Suppressor macrophage (primary cell): ENCODE measurements around the gene FAM237B.
"Not testable (repeated sequence)": the region's sequence is repeated elsewhere in the genome, so short reads cannot be mapped to it uniquely, and the experiment has no call there.

Source experiments
- DNase-seq, 4 experiments: peaks; one replicate each; pipeline ENCODE4 v3.0.0-alpha.2; 2020 to 2022
- total RNA-seq, 17 experiments: gene quantifications; one replicate each; lab custom pipeline; 2026; ENCODE audit warnings: mixed read lengths in 6 of 17, inconsistent platforms in 3 of 17; lab: John Stamatoyannopoulos, UW

The FAM237B gene
- 0 to 0.77 (median 0) reads per million in 17 experiments for total RNA-seq

DNA sequence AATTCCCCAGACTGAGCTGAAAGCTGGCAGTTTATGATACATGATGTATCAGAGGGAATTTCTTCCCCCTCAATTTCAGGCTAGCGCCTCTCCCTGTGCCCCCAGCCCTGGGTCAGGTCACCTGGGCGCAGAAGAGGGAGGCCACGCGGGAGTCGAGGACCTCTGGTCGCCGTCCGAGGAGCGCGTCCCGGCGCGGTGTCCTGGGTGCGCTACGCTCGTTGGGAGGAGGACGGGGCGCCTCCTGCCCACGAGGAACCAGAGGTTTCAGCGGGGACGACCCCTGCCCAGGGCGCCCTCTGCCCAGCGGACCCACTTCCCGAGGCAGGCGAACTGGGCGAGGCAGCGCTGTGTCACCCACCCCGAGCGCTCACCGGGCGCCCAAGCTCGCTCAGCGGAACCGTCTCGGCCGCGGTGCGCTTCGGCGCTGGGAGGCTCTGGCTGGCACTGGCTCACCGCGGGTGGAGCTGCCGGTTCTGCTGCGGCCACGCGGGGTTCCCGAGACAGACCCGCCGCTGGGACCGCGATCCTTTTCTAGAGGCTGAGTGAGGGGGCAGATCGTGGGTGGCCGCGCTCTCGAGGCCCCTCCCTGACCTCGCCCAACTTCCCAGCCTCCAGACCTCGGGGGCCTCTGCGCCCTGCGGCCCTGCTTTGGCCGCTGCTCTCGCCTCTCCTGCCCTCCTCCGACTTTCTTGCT lies at the start of gene FAM237B:
TSS of gene FAM237B (minus strand) at position 504 of the 694 bp plus-strand sequence. CDS start 1,556 bp downstream, outside the sequence.
- DNase-seq = peak in 3 of 4 experiments; percentile 4 to 29 (median 5)

DNA sequence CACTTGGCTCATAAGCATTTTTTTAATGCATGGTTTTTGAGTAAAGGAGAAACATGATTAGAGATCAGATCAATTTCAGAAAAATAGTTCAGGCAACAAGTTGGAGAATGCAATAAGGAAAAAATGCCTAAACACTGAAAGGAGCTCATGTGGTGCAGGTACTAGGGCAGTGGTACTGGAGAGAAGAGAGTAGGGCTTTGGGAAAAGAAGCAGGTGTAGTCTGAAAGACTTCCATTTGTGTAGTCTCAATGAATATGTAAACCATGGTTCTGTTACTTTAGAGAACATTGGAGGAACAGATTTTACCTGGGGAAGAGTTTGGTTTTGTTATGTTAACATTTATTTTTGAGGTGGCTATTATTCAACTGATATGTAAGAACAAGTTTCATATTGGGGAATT lies 30.9 kb upstream of the FAM237B start:
- DNase-seq = no peak

DNA sequence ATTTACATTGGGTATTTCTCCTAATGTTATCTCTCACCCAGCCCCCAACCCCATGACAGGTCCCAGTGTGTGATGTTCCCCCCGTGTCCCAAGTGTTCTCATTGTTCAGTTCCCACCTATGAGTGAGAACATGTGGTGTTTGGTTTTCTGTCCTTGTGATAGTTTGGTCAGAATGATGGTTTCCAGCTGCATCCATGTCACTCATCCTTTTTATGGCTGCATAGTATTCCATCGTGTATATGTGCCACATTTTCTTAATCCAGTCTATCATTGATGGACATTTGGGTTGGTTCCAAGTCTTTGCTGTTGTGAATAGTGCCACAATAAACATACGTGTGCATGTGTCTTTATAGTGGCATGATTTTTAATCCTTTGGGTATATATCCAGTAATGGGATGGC lies 28.9 kb upstream of the FAM237B start:
- DNase-seq = not testable (repeated sequence)

DNA sequence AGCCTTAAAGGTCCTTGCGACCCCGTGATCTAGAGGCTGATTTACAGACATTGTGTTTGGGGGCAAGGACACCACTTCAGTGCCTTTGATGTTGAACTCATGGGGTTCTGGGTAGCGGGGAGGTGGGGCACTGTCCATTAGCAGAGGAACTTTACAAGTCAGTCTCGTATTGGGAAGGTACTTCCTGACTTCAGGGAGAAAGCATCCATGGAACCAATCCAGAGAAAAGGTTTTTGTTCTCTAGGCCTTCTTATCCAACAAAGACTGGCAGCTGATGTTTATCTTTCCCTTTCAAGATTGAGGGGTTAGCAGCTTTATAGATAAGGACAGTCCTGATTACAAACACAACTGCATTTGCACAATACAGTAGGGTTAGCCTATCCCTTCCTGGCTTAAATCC lies 28.2 kb upstream of the FAM237B start:
- DNase-seq = no peak

DNA sequence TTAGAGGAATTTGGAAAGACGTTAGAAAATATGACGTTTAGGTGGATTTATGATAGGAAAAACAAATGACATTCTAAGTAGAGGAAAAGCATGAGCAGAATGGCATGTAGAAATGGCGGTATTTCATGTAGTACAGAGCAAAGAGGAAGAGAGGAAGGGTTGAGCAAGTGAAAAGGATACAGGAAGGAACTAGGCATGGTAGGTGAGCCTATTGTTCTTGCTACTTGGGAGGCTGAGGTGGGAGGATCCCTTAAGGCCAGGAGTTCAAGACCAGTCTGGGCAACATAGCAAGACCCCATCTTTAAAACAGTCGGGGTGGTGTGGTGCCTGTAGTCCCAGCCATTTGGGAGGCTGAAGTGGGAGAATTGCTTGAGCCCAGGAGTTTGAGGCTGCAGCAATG lies 26.7 kb upstream of the FAM237B start:
- peak in 3 of 4 experiments; percentile 4 to 38 (median 27) for DNase-seq

DNA sequence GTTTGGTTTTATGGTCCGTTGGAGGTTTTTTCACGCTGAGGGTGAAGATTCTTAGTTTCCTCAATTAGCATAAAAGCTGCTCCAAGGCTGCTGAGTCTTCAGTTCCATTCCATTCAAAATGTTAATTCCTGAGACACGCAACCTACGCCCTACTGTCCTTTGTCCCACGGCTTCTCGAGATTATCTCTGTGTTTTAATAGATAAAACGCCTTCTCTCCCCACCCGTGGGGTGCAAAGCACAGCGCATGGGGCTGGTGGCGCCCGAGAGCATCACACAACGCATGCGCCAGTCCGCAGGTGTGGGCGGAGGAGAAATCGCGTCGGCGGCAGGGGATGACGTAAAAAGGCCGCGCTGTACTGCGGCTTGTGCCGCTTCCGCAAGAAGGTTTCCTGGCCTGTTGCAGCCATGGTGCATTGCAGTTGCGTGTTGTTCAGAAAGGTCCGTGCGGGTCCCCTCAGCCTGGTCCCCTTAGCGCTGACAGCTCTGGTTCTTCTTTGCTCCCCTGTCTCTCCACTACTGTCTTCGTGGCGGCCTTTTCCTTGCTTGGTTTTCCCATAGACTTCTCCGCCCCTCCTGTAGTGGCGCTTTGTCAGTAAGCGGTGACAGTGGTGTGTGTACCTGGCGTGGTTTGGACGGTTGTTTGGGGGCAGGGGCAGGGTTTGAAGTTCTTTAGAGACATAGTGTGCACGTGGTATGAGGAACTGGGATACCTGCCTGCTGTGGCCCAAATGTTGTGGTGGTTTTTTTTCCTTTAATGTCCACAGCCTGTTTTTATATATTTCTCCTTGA lies 25.4 kb upstream of the FAM237B start, which contains the start of gene GTPBP10:
TSS of gene GTPBP10 (plus strand) at position 381 of the 790 bp plus-strand sequence. CDS start at position 407, 26 bp downstream.
- DNase-seq = peak; percentile 98 to 99 (median 98)

DNA sequence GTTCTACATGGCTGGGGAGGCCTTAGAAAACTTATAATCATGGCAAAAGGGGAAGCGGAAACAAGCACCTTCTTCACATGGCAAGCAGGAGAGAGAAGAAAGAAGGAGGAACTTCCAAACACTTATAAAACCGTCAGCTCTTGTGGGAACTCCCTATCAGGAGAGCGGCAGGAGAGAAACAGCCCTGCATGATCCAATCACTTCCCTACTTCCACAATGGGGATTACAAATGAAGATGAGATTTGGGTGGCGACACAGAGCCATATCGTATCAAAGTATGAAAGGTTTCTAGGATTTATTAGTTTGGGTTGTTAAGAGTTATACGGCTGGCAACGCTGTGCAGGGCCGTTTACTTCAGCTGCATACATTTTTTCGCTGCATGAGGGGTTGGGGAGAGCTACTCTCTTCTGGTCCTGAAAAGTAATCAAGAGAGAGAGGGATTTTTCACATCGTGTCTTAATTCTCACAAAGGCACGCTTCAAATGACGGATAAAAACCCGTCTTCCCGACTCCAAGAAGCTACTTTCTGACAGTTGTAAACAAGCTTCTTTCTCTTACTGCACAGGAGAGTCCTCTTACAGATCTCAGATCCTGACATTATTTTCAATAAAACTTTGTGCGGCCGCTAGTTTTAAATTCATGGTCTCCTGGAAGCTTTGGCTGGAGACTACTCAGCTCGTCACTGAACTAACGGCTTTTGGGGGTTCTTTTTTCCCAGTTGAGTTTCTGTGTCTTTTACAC lies 24.7 kb upstream of the FAM237B start:
- peak; percentile 36 to 72 (median 56) for DNase-seq

DNA sequence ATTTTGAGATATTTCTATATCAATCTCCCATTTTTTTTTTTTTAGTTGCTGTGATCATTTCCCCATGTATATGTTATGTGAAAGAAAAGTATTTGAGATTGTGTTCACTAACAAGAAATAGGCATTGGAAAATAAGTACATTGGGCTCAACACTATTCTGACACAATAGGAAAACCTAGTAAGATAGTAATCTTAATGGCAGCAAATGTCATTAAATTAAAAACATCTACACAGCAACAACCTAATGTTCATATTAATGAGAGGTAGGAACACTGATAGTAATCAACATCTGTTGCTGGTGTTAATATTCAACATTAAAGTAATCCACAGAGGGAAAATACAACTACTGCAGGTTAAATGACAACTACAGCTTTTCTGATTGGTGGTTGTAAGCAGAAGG lies 23.9 kb upstream of the FAM237B start:
- no peak for DNase-seq

DNA sequence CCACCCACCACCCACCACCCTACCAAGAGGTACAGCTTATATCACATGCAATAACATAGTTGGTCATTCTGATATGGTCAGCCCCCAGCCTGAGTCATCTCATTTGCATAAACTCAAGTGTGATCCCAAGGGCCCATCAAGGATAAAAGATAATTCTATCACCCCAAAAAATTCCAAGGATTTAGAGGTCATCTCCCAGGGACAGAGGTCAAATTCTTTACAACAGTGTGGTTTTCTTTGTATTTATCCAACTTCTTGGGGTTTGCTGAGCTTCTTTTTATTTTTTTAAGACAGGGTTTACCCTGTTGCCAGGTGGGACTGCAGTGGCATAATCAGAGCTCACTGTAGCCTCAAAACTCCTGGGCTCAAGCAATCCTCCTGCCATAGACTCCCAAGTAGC lies 16.0 kb upstream of the FAM237B start:
- DNase-seq = no peak

DNA sequence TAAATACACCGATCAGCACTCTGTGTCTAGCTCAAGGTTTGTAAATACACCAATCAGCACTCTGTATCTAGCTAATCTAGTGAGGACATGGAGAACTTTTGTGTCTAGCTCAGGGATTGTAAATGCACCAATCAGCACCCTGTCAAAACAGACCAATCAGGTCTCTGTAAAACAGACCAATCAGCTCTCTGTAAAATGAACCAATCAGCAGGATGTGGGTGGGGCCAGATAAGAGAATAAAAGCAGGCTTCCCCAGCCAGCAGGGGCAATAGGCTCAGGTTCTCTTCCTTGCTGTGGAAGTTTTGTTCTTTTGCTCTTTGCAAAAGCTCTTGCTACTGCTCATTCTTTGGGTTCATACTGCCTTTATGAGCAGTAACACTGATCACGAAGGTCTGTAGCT lies 13.8 kb upstream of the FAM237B start:
- DNase-seq = not testable (repeated sequence)

DNA sequence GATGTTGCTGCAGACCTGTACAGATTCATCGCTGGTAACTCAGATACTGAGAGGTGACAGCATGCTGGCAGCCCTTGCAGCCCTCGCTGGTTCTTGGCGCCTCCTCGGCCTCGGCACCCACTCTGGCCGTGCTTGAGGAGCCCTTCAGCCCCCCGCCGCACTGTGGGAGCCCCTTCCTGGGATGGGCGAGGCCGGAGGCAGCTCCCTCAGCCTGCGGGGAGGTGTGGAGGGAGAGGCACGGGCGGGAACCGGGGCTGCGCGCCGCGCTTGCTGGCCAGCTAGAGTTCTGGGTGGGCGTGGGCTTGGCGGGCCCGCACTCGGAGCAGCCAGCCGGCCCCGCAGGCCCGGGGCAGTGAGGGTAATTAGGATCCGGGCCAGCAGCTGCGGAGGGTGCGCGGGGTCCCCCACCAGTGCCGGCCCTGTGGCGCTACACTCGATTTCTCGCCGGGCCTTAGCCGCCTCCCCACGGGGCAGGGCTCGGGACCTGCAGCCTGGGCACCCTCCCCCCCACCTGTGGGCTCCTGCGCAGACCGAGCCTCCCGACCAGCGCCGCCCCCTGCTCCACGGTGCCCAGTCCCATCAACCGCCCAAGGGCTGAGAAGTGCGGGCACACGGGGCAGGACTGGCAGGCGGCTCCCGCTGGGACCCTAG lies 13.2 kb upstream of the FAM237B start:
- no peak for DNase-seq

DNA sequence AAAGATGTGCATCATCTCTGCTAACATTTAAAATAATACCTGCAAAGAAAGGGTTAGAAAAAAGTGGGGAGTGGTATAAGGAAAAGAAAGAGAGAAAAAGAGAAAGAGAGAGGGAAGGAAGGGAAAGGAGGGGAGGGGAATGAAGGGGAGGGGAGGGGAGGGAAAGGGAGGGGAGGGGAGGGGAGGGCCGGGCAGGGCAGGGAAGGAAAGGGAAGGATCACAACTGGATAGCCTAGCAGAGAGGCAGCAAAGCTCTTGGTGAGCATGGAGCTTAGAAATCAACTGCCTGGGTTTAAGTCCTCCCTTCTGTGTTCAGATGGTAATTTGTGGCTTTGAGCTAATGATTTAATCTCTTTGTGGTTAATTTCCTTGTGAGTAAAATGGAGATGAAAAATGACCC lies 5.4 kb upstream of the FAM237B start:
- DNase-seq = no peak

DNA sequence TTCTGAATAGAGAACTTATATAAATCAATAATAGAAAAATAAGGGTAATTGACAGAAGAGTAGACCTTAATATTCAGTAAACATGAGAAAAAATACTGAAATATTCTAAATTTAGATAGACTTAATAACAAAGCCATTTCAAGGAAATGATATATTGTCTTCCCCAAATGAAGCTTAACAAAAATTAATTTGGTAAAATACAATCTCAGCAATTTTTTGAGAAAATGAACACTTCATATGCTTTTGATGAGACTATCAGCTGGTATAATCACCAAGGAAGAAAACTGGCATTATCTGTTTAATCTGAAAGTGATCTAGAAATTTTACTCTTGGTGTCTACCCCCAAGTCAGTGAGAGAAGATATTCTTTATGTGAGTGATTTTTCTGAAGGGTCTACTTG lies 1.7 kb upstream of the FAM237B start:
- no peak for DNase-seq

DNA sequence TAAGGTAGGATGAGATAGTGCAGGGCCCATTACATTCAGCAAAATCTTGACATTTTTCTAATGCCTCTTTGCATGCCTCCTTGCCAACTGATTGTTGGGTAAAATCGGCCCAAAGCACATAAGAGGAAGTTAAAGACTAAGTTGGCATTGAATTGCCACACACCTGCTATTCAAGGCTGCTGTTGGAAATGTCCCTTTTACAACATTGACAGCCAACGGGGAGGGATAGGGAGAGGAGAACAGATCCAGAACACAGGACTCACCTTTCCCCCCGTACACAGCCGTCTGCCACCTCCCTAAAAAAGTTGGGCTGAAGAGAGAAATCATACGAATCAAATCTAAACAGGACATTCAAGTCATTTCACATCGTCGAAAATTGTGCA lies 695 bp downstream of the FAM237B start:
- peak in 1 of 4 experiments; percentile 6 for DNase-seq

DNA sequence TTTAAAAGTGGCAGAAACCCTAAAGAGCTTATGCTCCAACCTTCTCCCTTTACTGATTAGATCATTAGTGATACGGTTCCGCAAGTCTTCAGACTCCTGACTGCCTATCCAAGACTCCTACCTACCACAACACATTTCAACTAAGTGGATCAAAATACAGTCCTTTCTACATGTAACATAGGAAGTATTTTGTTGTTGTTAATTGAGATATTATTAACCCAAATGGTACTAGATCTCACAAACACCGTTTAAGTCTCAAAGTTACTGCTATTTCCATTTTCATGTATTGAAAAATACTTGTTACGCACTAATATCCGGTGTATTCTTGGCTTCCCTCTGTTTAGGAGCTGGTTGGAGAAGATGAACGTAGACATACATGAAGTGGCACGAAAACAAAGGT lies 1.1 kb downstream of the FAM237B start:
- no peak for DNase-seq

DNA sequence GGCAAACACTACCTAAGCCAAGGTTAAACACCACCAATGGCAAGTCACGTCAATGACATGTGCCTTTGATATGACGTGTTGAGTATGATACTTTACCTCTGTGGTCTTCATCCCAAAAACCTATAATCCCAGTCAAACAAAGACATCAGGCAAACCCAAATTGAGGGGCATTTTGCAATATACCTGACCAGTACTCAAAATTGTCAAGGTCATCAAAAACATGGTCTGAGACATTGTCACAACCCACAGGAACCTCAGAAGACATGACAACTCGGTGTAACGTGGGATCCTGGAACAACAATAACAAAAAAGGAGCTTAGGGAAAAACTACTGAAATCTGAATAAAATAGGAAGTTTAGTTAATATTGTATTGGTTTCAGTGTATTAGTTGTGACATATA lies 7.2 kb downstream of the FAM237B start:
- no peak for DNase-seq

DNA sequence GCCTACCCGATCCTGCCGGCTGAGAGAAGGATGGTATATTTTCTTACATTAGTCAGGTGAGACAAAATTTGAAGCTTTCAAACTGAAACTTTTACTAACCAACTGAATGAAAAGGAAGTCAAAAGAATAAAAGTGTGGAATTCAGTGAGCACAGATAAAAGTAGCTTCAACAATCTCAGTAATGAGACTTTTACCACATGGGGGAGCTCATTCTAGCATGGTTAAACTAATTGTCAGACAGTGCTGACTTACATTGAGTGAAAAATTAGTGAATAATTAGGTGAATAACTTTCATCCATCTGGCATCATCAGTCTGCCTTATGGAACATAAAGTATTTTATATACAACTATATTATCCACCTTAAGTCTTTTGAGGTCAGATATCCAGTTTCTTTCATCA lies 8.4 kb downstream of the FAM237B start:
- DNase-seq = peak in 3 of 4 experiments; percentile 4 to 38 (median 30)

DNA sequence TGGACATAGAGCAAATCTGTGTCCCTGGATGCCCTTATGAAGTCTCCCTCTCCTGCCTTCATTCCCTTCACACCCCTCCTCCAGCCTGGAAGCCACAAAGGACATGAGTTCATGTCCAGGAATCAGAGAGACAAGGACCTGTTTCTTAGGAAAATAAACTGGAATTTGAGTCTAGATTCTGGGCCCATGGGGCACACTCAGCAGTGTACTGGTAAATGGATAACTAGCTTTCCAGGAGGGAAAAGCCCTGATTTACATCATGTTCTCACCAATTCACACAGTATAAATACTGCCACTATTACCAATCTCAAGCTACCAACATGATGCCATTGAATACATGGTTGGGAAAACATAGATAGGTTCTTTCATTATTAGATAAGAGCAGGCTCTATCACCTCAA lies 9.9 kb downstream of the FAM237B start:
- no peak for DNase-seq

DNA sequence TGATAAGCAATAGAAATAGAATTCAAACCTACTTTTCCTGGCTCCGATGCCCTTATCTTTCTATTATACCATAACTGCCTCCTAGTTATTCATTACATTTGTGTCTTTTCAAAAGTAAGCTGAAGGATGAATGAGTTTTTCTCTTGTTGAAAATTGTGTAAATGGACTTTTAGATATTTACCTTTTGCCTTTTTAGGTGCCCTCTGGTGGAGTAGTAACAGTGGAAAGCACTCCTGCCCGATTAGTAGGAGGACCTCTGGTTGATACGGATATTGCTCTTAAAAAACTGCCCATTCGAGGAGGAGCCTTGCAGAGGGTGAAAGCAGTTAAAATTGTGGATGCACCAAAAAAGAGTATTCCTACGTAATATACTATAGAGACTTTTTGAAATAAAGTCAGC lies 11.2 kb downstream of the FAM237B start:
- no peak for DNase-seq

DNA sequence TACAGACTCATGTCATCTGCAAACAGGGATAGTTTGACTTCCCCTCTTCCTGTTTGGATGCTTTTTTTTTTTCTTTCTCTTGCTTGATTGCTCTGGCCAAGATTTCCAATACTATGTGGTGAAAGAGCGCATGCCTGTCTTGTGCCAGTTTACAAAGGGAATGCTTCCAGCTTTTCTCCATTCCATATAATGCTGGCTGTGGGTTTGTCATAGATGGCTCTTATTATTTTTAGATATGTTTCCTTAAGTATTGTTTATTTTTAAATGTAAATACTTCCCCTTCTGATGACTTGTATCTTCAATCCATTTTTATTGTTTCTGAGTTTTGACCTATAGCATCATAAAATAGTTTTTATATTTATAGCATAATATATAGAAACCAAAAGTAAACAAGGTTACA lies 17.9 kb downstream of the FAM237B start:
- no peak for DNase-seq

DNA sequence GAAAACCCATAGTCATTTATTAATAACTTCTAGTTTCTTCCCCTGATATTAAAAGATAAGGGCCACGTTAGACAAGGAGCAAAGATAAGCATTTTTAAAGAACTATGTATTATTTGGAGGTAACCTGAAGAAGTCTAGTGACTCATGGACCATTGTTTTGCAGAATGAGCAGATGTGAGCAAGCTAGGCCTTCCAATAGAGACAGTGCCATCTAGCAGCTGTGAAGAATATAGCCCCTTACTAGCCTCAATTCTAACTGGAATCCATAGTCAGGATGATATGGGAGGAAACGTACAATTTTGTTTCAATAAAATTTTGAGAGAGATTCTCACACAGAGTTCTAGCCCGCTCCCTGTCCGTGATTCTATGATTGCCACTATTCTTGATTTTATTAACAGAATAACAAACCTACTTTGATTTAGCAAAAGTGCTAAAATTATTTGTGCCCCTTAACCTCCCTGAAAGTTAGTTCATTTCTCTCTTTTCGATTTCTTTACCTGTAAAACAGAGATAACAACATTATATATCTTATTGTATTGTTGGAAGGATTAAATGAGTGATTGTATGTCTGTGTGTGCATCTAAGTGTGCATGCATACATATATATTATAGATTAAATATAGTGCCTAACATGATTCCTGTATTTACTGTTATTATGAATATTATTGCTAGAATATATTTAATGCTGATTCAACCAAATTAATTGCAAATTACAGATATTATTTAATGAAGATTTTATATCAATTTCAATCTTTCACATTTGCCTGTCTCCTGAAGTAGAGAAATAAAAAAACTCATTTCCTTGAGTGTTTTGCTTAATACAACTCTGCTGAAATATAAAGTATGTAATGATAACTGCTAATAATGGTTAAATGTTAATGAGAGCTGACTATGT lies 22.7 kb downstream of the FAM237B start:
- DNase-seq = peak; percentile 9 to 57 (median 38)
